Small intestine (tissue), 7 donors: ENCODE measurements around the gene LGALS1. TPM values are rescaled to one million over a fixed set of nuclear protein-coding genes. Genes with fewer than 3 reads are reported as not detected.

Source experiments
- DNase-seq, 2 donors: peaks; one replicate each; pipeline versions ENCODE4 v3.0.0 to v3.0.0-alpha.2; 2013
- FAIRE-seq: peaks from 2 replicates; lab custom pipeline; 2012; peaks lifted over from hg19 to GRCh38; lab: Jason Lieb, UNC
- H3K27ac ChIP-seq, 3 donors: one replicate each; pipeline ENCODE4 v1.5.1; 2013; ENCODE audit warnings: low read length in 2 of 3, mild to moderate bottlenecking in 2 of 3, control low read depth in 1 of 3, inconsistent platforms in 1 of 3, low read depth in 1 of 3, moderate library complexity in 1 of 3
- H3K27me3 ChIP-seq, 3 donors: one replicate each; pipeline ENCODE4 v1.6.1; 2013; ENCODE audit warnings: low read length in 3 of 3, inconsistent platforms in 1 of 3; ENCODE audit not compliant: control insufficient read depth in 3 of 3, insufficient read depth in 3 of 3
- H3K36me3 ChIP-seq, 3 donors: one replicate each; pipeline ENCODE4 v1.6.1; 2013; ENCODE audit warnings: low read length in 3 of 3, inconsistent platforms in 1 of 3, low read depth in 1 of 3, mild to moderate bottlenecking in 1 of 3, moderate library complexity in 1 of 3; ENCODE audit not compliant: control insufficient read depth in 3 of 3, insufficient read depth in 2 of 3
- H3K4me1 ChIP-seq, 3 donors: one replicate each; pipeline ENCODE4 v1.6.1; 2013; ENCODE audit warnings: low read length in 2 of 3, inconsistent platforms in 1 of 3, low read depth in 1 of 3, mild to moderate bottlenecking in 1 of 3, moderate library complexity in 1 of 3; ENCODE audit not compliant: control insufficient read depth in 3 of 3, insufficient read depth in 2 of 3
- H3K4me3 ChIP-seq, 3 donors: one replicate each; pipeline ENCODE4 v1.5.1; 2013; ENCODE audit warnings: low read length in 3 of 3, control low read depth in 1 of 3, inconsistent platforms in 1 of 3, low read depth in 1 of 3, mild to moderate bottlenecking in 1 of 3, moderate library complexity in 1 of 3
- H3K9me3 ChIP-seq, 2 donors: one replicate each; pipeline ENCODE4 v1.6.1; 2013; ENCODE audit warnings: low read depth in 1 of 2, low read length in 1 of 2; ENCODE audit not compliant: control insufficient read depth in 2 of 2, insufficient read depth in 1 of 2
- WGBS, 3 donors: extraction: QIAGEN DNeasy Blood & Tissue Kit; methylation state at CpG; one replicate each; pipeline ENCODE4 v1.1.7; 2013; 5-methylcytosine and 5-hydroxymethylcytosine counted together
- polyA plus RNA-seq, 4 donors: library from polyadenylated mRNA; stranded (reverse) in 3 of 4; unstranded in 1 of 4; fragments of 200-250 nt in 3 of 4; fragments of 120-200 nt in 1 of 4; gene quantifications; one replicate each; pipeline versions ENCODE4 v1.2.1 to v1.2.3, GENCODE V29; 2013
- donor health status: healthy with polysubstance abuse.
- donor health status: control.
- donor health status: control.
- donor health status: Bipolar disorder and iron deficiency.
- donor health status: healthy.

LGALS1 gene
- polyA plus RNA-seq, 4 donors: 36.9 to 396 (median 243) TPM

GRCh38 chr22:37640591-37641560 lies 34.6 kb upstream of the LGALS1 start:
- no peak for FAIRE-seq
- H3K27me3 ChIP-seq: no peaks in the 10 kb centered on the region
- WGBS, 3 donors: 13 to 41% (median 34%) methylated on average over 18 to 24 of the region's 24 CpGs
- peak; percentile 58 to 60 for DNase-seq
- no peaks in the 10 kb centered on the region for H3K9me3 ChIP-seq
- peaks cover 0 to 62% (median 16%) of the 10 kb centered on the region in 3 donors for H3K4me1 ChIP-seq
- peaks cover 2 to 70% (median 3%) of the 10 kb centered on the region in 3 donors for H3K36me3 ChIP-seq
- H3K4me3 ChIP-seq: peak overlapping the region; percentile 68 to 81 (median 78)
- H3K27ac ChIP-seq: peak overlapping the region; percentile 91 to 96 (median 92)

GRCh38 chr22:37641561-37641949 lies 33.9 kb upstream of the LGALS1 start:
- no peak for FAIRE-seq
- Histone ChIP-seq H3K27me3 (no peaks in the 10 kb centered on the region), H3K36me3 (peaks cover 2 to 70% (median 3%) of the 10 kb centered on the region in 3 donors), H3K4me3 (peak overlapping the region in 1 of 3 donors; percentile 78), H3K4me1 (peaks cover 0 to 55% (median 12%) of the 10 kb centered on the region in 3 donors), H3K9me3 (no peaks in the 10 kb centered on the region), H3K27ac (peak overlapping the region; percentile 91 to 96 (median 92))
- WGBS, 3 donors: 14 to 61% (median 34%) methylated on average over 5 of the region's 5 CpGs
- peak; percentile 74 to 91 for DNase-seq

GRCh38 chr22:37643225-37643847 lies 32.1 kb upstream of the LGALS1 start:
- no peak overlapping the region for H3K4me3 ChIP-seq
- no peaks in the 10 kb centered on the region for H3K9me3 ChIP-seq
- 19 to 27% (median 24%) methylated on average over 8 to 9 of the region's 9 CpGs for WGBS, 3 donors
- DNase-seq: peak; percentile 88 to 90
- FAIRE-seq: no peak
- peaks cover 0 to 37% (median 2%) of the 10 kb centered on the region in 3 donors for H3K4me1 ChIP-seq
- peaks cover 2 to 73% (median 7%) of the 10 kb centered on the region in 3 donors for H3K36me3 ChIP-seq
- H3K27ac ChIP-seq: peak overlapping the region in 2 of 3 donors; percentile 43 to 92
- H3K27me3 ChIP-seq: no peaks in the 10 kb centered on the region

GRCh38 chr22:37647317-37647716 lies 28.1 kb upstream of the LGALS1 start:
- WGBS, 3 donors: 81 to 91% (median 89%) methylated on average over 9 of the region's 9 CpGs
- Histone ChIP-seq H3K27ac (peak overlapping the region in 2 of 3 donors; percentile 65 to 75), H3K4me3 (no peak overlapping the region), H3K36me3 (peaks cover 11 to 99% (median 14%) of the 10 kb centered on the region in 3 donors), H3K4me1 (peaks cover 0 to 12% (median 2%) of the 10 kb centered on the region in 3 donors), H3K9me3 (no peaks in the 10 kb centered on the region), H3K27me3 (no peaks in the 10 kb centered on the region)
- DNase-seq (peak in 1 of 2 donors; percentile 73), FAIRE-seq (no peak)

GRCh38 chr22:37647928-37648327 lies 27.5 kb upstream of the LGALS1 start:
- WGBS, 3 donors: 22 to 70% (median 44%) methylated on average over 9 of the region's 9 CpGs
- Histone ChIP-seq H3K27ac (peak overlapping the region in 2 of 3 donors; percentile 77 to 86), H3K36me3 (peaks cover 11 to 97% (median 14%) of the 10 kb centered on the region in 3 donors), H3K9me3 (no peaks in the 10 kb centered on the region), H3K27me3 (no peaks in the 10 kb centered on the region), H3K4me3 (no peak overlapping the region), H3K4me1 (peaks cover 0 to 7% (median 2%) of the 10 kb centered on the region in 3 donors)
- FAIRE-seq: no peak
- DNase-seq: peak in 1 of 2 donors; percentile 99

- no peaks in the 10 kb centered on the region for H3K27me3 ChIP-seq
- H3K36me3 ChIP-seq: peaks cover 11 to 94% (median 11%) of the 10 kb centered on the region in 3 donors
- H3K27ac ChIP-seq: peak overlapping the region in 1 of 3 donors; percentile 22
- no peak for FAIRE-seq
- H3K4me3 ChIP-seq: no peak overlapping the region
- DNase-seq: no peak
- 95 to 99% (median 96%) methylated on average over 17 of the region's 17 CpGs for WGBS, 3 donors
- H3K9me3 ChIP-seq: no peaks in the 10 kb centered on the region
- peaks cover 0 to 16% (median 8%) of the 10 kb centered on the region in 3 donors for H3K4me1 ChIP-seq
Observed at GRCh38 chr22:37650463-37651136, 24.8 kb upstream of the LGALS1 start.

GRCh38 chr22:37654563-37655251 lies 20.7 kb upstream of the LGALS1 start:
- WGBS, 3 donors: 25 to 65% (median 47%) methylated on average over 12 to 14 of the region's 14 CpGs
- Histone ChIP-seq H3K4me1 (peaks cover 2 to 28% (median 7%) of the 10 kb centered on the region in 3 donors), H3K9me3 (no peaks in the 10 kb centered on the region), H3K27me3 (no peaks in the 10 kb centered on the region), H3K4me3 (no peak overlapping the region), H3K36me3 (peaks cover 3 to 64% (median 11%) of the 10 kb centered on the region in 3 donors), H3K27ac (peak overlapping the region; percentile 88 to 93 (median 89))
- no peak for FAIRE-seq
- peak; percentile 80 to 97 for DNase-seq
